HG02973 (cell line): ENCODE data around the gene CISH.

Source experiments
- ATAC-seq: cut with Tn5 transposase; IDR thresholded peaks from one replicate; pipeline ENCODE4 v1.9.1; 2021; ENCODE audit warnings: moderate library complexity; ENCODE audit not compliant: unreplicated experiment

The CISH gene

DNA sequence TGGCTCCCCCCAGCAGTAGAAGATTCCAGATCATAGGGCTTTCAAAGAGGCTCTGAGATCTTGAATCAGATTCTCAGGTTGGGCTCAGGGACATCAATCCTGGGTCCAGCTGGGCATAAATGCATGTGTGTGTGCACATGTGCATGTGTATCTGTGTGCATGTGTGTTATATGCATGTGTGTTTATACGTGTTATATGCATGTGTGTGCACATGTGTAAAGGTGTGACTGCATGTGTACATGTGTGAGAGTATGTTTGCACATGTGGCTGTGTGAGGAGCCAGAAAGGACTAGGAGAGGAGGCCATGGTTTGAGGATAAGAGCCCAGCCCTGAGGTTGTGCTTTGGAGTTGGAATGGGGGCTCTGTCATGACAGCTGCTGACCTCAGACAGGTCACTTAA is 3.6 kb upstream of the CISH start:
- no peak for ATAC-seq

DNA sequence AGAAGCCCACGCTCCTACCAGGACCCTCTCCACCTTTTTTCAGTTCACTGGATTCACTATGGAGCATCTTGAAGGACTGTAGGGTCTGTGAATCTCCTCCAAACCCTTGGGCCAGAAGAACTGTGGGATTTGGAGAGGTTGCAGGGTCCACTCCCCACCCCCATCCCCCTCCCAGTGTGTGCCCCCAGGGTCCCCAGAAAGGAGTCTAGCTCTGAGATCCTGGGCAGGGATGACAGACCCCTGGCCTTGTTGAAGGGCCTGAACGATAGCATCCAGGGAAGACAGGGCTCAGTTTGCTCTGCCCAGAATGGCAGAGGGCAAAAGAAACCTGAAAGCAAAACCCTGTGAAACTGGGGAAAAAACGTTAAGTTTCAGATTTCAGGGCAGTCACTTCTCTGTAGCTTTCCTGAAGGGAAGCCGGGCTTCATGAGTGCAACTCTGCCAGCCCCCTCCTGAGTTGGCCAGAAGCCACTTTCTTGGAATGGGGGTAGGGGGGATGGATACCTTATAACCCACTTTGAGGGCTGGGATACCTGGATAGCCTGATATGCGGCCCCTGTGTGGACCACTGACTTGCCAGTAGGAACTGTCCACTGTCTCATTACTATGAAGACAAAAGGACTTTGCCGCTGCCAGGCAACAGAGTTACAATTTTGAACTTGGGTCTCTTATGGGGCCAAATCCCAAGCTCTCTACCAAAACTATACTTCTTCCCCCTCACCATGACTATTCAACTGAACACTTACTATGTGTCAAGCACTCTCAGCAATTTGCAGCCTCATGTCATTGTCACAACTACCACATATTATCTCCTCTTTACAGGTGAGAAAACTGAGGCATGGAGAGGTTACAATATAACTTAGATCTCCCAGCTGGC is 1.6 kb upstream of the CISH start:
- no peak for ATAC-seq

DNA sequence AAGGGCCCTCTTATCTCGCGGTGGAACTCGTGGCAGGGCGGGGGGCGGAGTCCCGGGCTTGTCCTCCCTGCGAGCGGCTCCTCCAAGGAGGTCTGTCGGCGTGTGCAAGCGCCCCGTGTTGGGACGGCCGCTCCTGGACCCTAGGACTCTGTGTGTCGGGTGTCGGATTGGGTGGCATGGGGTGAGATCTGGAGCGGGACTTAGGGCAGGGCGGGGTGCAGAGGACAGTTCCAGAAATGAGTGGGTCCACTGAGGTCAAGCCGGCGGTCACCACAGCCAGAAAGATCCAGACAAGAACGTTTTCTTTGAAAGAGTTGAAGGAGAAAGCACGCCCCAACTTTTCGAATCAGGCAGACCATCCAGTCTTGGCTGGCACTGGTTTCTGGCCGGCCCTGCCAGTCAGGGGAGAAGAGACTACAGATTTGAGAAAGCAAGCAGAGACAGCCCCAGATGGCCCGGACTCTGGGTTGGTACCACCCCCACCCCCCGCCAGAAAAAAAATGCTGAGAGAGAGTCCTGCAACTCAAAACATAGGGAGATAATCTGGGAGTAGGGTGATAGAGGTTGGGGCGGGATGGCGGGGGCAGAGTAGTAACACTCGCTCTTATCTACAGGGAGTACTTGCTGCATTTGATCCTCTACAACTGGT is 784 bp upstream of the CISH start:
- no peak for ATAC-seq

DNA sequence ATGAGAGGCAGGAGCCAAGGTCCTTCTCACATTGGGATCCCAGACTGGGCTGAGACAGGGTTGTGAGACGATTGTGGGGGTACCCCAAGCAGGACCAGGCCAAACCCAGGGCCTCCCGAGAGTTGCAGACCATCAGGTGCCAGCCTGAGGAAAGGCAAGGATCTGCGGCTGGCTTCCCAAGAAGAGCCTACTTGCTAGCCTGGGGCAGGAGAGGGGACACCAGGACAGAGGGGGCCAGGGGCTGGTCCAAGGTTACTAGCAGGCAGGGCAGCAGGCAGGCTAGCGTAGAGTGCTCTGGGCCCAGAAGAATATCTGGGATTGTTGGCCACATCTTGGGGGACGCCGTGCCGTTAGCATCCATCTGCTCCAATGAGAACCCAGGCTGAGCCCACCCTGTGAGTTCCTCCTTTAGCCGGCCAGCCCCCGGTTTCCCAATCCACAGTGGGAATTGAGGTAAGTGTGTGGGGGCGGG is 546 bp downstream of the CISH start:
- ATAC-seq, result no peak

DNA sequence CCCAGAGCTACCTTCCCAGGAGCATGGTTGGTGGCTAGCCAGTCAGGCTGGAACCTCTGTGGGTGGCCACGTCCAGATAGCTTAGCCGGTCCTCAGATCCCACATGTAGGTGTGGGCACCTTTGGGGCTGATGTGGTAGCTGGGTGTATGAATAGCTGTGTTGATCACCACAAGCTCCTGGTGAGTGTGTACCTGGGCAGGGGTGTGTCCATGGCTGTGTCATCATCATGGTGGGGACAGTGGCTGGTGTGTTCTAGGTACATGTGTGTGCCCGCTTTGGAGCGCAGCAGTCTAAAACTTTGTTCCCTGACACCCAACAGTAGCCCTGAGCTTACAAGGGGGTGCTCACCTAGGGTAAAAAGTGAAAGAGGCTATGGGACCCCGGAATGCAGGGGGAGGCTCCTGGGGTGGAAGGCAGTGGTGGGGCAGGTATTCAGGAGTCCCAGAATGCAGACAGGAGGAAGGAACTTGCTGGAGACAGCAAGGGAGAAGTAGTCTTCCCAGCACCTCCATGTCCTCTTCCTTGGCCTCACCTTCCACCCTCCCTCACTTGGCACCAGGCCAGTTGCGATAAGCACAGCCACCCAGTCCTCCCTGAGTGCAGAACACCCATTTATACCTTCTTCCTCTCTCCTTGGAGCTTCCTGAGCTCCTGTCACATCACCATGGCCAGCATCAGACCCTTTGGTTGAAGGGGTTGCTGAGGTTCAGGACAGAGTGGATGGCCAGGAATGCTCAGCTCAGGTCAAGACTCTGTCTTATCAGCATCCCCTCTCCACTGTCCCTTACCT is 1.2 kb downstream of the CISH start:
- no peak for ATAC-seq

DNA sequence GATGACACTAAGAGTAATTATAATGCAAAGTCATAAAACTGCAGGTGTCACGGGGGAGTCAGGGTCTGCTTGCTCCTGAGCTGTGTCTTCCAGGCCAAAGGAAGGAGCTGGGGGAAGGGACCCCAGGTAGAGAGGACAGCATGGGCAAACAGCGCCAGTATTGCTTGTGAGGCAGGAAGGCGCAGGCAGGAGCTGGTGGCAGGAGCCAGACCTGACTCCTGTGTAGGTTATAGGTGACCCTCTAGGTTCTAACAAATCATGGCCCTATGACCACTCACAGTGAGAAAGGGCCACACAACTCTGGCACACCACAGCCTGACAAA is 1.9 kb downstream of the CISH start:
- no peak for ATAC-seq

DNA sequence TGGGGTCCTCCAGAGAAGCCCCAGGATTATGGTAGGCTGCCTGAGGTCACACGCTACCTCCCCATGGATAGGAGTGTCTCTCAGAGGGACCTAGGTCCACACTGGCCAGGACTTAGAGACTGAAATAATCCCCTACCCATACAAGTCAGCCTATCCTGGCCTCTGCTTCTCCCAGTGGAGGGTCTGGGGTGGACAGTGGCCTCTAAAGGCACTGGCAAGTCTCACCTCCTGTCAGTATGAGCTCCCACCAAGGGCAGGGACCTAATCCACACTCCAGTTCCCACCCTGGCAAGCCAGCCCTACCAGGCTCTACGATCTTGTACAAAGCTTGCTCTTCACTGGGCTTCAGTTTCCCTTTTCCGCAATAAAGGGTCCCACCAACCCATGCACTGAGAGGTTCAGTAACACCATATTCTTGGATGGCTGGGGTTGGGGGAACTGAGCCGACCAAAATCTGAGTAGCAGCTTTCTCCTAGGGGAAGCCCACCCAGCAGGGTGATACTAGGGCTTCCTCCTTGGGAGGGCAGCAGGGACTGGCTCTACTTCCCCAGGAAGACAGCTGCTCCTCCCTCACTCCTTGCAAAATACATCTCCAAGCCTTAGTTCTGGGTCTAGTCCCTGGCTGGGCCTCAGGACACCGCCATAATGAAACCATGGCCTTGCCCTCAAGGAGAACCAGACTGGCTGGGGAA is 2.4 kb downstream of the CISH start:
- ATAC-seq, result no peak

DNA sequence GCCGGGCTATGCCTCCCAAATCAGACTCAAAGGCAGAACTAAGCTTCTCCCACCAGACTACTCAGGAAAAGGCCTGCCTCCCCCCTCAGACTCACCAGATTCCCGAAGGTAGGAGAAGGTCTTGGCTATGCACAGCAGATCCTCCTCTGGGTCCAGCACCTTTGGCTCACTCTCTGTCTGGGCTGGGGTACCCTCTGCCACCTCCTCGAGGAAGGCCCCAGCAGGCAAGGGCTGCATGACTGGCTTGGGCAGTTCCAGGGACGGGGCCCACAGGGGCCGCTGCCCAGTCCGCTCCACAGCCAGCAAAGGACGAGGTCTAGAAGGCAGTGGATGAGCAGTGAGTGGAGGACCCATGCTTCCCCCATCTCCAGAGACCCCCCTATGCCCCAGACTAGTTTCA is 3.3 kb downstream of the CISH start:
- ATAC-seq, result no peak

DNA sequence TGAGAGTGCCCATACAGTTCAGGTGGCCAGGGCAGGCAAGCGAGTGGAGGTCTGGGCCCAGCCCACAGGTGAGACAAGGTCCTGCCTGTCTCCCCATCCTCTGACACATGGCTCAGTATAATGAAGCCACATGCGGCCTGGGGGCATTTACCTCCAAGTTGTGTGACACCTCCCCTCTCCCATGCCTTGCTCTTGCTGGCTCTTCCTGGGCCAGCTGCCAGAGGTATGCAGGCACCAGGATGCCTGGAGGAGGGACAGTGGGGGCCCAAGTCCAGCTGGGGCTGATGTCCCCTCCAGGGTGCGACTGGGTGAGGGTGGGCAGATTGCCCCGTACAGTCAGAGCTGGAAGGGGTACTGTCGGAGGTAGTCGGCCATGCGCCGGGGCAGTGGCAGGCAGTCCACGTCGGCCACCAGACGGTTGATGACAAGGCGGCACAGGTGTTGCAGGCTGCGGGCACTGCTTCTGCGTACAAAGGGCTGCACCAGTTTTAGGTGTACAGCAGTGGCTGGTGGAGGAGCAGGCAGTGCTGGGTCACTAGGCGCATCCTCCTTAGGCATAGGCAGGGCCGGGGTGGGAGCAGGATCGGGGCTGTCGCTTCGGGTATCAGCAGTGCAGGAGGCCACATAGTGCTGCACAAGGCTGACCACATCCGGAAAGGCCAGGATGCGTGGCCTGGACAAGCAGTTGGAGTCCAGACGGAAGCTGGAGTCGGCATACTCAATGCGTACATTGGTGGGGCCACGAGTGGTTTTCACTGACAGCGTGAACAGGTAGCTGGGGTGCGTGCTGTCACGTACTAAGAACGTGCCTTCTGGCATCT is 4.1 kb downstream of the CISH start:
- ATAC-seq, result no peak

DNA sequence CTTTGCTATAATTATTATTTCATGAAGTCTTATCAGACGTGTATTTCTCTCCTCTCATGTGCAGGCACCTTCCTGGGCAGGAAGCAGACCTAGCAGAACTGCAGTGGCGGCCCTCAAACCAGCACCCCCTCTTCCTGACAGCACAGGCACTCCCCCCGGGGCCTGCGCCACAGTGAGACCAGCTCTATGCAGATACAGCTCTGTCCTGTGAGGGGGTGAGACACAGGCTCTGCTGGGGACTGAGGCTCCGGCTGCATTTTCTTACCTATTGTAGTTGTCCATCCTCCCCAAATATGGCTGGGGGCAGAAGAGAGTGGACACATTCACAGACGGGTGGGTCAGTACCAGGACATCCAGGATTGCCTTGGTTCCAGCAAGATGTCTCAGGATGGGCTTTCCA is 5.0 kb downstream of the CISH start:
- no peak for ATAC-seq

DNA sequence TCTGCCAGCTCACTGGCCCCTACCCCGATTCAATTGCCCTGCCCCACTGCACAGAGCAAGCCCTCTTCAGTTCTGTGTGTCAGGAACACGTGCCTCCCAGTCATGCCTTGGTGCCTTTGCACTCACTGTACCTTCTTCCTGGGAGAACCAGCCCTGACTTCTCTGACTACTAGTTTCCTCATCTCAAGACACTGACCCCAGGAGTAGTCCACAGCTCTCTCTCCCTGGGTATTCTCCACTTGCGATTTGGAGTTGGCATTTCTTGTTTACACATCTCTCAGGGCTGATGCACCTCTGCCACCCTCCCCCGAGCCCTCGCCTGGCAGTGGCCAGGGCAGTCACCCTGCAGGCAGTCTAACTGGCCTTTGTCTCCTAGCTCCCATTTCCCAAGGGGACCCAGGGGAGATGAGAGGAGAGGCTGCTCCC is 5.7 kb downstream of the CISH start:
- ATAC-seq, result no peak

DNA sequence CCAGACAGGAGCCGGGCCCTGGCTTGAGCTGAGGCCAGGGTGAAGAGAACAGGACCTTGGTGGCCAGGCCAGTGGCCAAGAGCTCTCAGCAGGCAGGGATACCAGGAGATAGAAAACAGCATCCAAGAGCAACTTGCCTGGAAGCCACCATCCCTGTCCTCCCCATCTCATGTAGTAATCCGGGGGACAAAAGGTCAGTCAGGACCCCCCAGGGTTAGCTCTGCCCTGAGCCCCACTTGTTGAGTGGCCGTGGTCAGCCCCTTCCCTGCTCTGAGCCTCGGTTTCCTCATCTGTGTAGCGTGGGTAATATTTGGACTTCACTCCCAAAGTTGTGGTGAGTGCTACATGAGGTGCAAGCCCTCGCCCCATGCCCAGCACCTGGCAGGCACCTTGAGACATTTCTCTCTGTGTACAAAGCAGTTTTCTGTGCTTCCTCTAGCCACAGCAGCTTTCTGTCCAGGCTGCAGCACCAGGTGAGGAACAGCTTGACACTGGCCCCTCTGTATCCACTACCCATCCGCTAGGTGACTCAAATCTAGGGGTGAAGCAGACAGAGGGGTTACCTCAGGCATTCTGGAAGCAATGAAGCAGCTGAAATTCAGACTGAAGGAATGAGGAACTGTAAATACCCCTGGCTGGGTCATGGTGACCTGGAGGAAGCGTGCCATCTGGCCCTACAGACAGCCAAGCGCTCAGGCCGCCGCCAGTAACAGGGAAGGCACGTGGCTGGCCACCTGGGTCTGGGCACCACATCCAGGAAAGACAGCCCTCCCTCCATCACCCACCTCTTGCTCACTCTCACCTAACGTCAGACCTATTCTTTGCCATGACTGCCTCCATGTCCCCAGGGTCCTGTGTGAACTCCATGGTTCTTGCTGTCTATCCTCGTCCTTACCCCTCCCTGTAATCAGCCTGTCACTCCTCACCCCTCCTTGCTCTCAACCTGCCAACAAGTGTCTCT is 6.7 kb downstream of the CISH start:
- no peak for ATAC-seq

DNA sequence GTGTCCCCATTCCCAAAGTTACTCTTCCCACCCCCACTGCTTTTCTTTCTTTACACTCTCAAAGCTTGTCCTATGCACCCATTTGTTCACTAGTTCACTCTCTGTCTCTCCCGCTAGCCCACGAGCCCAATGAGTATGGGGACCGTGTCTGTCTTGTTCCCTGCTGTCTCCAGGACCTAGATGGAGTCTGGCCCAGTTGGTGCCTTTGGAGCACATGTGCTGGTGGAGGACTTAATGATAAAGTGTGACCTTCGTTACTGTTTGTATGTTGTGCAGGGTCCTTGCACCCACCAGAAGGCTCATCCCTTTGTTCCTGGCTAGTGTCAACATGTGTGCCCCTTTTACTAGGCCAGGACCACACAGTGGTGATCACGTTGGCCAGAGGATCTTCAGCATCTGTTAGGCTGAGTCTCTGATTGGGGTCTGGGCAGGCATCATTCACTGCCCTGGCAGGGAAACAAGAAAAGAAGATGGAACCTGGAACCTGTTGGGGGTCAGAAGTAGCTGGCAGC is 7.4 kb downstream of the CISH start:
- no peak for ATAC-seq

DNA sequence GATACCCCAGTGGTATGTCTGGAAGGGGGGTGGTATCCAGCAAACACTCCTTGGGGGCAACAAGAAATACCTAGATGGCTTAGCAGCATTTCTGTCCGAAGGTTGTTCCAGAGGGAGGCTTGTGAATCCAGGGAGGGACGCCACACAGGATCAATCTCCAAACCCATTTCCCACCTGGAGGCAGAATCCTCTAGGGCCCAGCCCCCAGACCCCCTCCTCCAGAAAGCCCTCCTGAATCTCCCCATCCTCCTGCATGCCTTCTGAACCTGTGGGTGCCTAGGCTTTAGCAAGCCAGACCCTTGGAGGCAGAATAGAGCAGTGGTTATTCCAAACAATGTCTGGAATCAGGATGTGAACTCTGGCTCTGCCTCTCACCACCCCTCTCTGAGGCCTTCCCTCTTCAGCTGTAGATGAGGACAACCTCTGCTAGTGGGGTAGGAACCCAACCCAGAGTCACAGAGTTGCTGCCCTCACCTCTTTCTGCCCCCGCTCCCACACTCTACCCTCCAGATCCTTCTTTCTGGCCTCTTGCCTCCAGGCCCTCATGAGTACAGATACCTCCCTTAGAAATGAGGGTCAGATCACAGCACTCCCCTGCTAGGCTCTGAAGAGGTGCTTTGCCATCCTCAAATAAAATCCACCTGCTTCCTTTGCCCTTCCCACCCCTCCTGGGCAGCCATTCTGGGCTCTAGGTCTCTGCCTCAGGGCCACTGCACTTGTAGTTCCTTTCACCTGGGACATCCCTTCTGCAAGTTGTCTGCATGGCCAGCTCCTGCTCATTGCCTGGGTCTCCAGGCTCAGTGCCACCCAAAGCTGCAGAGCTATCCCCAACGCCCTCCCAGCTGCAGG is 8.1 kb downstream of the CISH start:
- ATAC-seq, result no peak

DNA sequence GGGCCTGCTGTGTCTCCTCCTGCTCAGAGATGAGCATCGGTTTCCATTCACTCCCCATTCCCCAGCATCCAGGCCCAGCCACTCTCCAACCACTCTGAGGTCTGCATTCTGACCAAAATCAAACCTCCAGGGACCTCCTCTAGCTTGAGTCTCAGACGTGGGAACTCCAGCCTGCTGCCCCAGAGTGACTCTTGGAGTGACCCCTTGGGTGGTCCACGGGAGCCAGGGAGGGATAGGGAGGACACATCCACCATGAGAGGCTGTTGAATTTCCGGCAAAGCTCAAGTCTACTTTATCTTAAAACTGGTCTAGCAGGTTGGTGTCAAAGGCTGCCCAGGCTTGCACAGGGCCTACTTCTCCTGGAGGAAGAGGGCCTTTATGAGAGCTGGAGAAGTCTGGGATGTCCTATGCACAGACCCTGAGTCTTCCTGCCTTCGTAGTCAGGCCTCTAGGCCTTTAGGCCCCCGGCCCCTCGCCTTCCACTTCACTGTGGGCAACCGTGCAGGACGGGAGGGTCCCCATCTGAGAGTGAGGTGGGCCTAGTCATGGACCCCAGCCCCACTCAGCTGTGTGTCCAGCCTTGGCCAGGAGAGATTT is 8.9 kb downstream of the CISH start:
- no peak for ATAC-seq

DNA sequence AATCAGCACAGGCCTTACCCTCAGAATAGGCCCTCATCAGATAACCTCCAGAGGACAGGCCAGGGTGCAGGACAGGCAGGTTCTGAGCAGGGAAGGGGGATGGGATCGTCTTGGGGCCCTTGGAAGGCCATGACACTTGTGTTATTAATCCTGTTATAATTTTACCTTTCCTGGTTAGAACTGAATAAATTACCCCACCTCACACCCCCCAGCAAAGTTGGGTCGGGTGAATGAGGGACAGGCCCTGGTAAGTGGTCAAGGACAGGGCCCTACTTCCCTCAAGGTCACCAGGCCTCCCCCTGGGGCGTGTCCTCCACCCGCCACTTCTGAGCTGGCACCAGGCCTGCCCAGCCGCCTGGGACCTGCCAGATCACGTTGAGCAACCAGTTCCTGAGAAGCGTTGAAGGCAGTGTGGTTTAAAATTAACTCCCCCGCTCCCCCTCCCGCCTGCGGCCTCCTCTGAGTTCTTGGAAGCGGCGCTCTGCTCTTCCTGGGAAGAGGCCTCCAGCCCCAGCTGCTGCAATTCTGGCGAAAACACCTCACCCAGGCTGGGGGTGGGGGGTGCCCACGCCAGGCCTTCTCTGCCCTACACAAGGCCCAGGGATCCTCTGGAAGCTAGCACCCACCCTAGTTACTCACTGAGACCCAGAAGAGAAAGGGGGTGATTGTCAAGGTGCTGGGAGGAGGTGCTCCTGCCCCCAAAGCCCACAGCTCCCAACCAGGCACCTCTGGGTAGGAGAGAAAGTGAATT is 10.6 kb downstream of the CISH start:
- ATAC-seq, result no peak
